Stomach (tissue), 9 donors: ENCODE results near the gene SNTG2. TPM values are rescaled to one million over a fixed set of nuclear protein-coding genes. Genes with fewer than 3 reads are reported as not detected.

Source experiments
- DNase-seq, 2 donors: peaks; one replicate each; pipeline versions ENCODE4 v3.0.0 to v3.0.0-alpha.2; 2013 to 2019
- H3K27ac ChIP-seq, 5 donors: fragments of 200-600 bp in 4 of 5; sonication (generic) in 4 of 5; one replicate each; pipeline ENCODE4 v1.5.1; 2013 to 2019; ENCODE audit warnings: mild to moderate bottlenecking in 1 of 5, moderate library complexity in 1 of 5
- H3K27me3 ChIP-seq, 3 donors: fragments of 200-600 bp; sonication (generic); one replicate each; pipeline ENCODE4 v1.5.1; 2017 to 2019; ENCODE audit warnings: mixed run types in 1 of 3
- H3K36me3 ChIP-seq, 4 donors: fragments of 200-600 bp; sonication (generic); 1 replicate in 3 of 4; 2 replicates in 1 of 4; pipeline ENCODE4 v1.5.1; 2016 to 2019
- H3K4me1 ChIP-seq, 4 donors: fragments of 200-600 bp; sonication (generic); one replicate each; pipeline ENCODE4 v1.5.1; 2016 to 2019
- H3K4me3 ChIP-seq, 4 donors: fragments of 200-600 bp; sonication (generic) in 3 of 4; one replicate each; pipeline ENCODE4 v1.5.1; 2016 to 2019; ENCODE audit warnings: mild to moderate bottlenecking in 1 of 4
- H3K9me3 ChIP-seq, 4 donors: fragments of 200-600 bp; sonication (generic); one replicate each; pipeline ENCODE4 v1.5.1; 2016 to 2019
- EP300 ChIP-seq: sonication (generic); formaldehyde crosslinking; IDR thresholded peaks from one replicate; pipeline ENCODE4 v1.6.1; 2017; ENCODE audit warnings: antibody characterized with exemption
- POLR2A ChIP-seq, 4 donors: fragments of 450-650 bp; IDR thresholded peaks; one replicate each; pipeline ENCODE4 v1.6.1; 2016; ENCODE audit warnings: antibody characterized with exemption in 4 of 4, control low read depth in 2 of 4, mild to moderate bottlenecking in 1 of 4, moderate library complexity in 1 of 4
- POLR2AphosphoS5 ChIP-seq, 3 donors: sonication (generic); formaldehyde crosslinking; IDR thresholded peaks; one replicate each; pipeline ENCODE4 v1.6.1; 2016; ENCODE audit warnings: antibody characterized with exemption in 3 of 3
- WGBS, 5 donors: extraction: QIAGEN DNeasy Blood & Tissue Kit in 3 of 5; methylation state at CpG; one replicate each; pipeline versions ENCODE4 v1.1.5 to v1.1.7; 2013 to 2018; 5-methylcytosine and 5-hydroxymethylcytosine counted together
- intact Hi-C: fragments of 100-400 bp; cut with DNase I; formaldehyde crosslinking; loops from one replicate; pipeline ENCODE4 v1.15.1; 2023; ENCODE audit warnings: low total_unique reads
- polyA plus RNA-seq, 3 donors: library from polyadenylated mRNA; stranded (reverse); fragments of 200-250 nt; gene quantifications; one replicate each; pipeline ENCODE4 v1.2.3, GENCODE V29; 2013
- total RNA-seq, 5 donors: library from RNA; depleted of rRNA; stranded (reverse); fragments of >200 nt; gene quantifications; one replicate each; pipeline versions ENCODE4 v1.1.0 to v1.2.3, GENCODE V29; 2014 to 2016
- TF ChIP-seq, protein P1 (sequence below), 7 experiments: fragments of 450-650 bp in 4 of 7; fragments of 200-600 bp in 3 of 7; sonication (generic) in 3 of 7; IDR thresholded peaks; one replicate each; pipeline ENCODE4 v1.5.1; 2016 to 2019; ENCODE audit warnings: antibody characterized with exemption in 7 of 7, control low read depth in 2 of 7, mild to moderate bottlenecking in 1 of 7
- donor health status: healthy with polysubstance abuse.
- donor health status: Bipolar disorder and iron deficiency.
- donor health status: healthy.

SNTG2 gene
- total and polyA plus RNA-seq, 8 donors: 0.68 to 19.6 (median 5.3) TPM; not detected in 1

- no peak overlapping the region for H3K27ac ChIP-seq
- 52 to 61% (median 58%) methylated on average over 12 to 13 of the region's 13 CpGs for WGBS, 5 donors
- intact Hi-C loops: no loop called here
- peaks cover 6 to 22% (median 19%) of the 10 kb centered on the region in 4 donors for H3K4me1 ChIP-seq
- H3K27me3 ChIP-seq: peaks cover 8 to 69% (median 26%) of the 10 kb centered on the region in 3 donors
- H3K9me3 ChIP-seq: no peaks in the 10 kb centered on the region
- H3K36me3 ChIP-seq: no peaks in the 10 kb centered on the region
- DNase-seq: peak in 1 of 2 donors; percentile 64
- no peak for TF ChIP-seq POLR2AphosphoS5 (IDR thresholded peaks at IDR 0.05)
- TF ChIP-seq, protein P1, sequence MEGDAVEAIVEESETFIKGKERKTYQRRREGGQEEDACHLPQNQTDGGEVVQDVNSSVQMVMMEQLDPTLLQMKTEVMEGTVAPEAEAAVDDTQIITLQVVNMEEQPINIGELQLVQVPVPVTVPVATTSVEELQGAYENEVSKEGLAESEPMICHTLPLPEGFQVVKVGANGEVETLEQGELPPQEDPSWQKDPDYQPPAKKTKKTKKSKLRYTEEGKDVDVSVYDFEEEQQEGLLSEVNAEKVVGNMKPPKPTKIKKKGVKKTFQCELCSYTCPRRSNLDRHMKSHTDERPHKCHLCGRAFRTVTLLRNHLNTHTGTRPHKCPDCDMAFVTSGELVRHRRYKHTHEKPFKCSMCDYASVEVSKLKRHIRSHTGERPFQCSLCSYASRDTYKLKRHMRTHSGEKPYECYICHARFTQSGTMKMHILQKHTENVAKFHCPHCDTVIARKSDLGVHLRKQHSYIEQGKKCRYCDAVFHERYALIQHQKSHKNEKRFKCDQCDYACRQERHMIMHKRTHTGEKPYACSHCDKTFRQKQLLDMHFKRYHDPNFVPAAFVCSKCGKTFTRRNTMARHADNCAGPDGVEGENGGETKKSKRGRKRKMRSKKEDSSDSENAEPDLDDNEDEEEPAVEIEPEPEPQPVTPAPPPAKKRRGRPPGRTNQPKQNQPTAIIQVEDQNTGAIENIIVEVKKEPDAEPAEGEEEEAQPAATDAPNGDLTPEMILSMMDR (IDR thresholded peaks at IDR 0.05): no peak
- no peak for TF ChIP-seq POLR2A (IDR thresholded peaks at IDR 0.05)
- TF ChIP-seq EP300: no peak
- H3K4me3 ChIP-seq: no peak overlapping the region
These were observed 3.5 kb downstream of the SNTG2 start for GRCh38 chr2:953975-954686.

- H3K4me3 ChIP-seq: no peak overlapping the region
- H3K27me3 ChIP-seq: peaks cover 8 to 68% (median 22%) of the 10 kb centered on the region in 3 donors
- TF ChIP-seq EP300 (no peak), POLR2A (IDR thresholded peaks at IDR 0.05) (no peak), POLR2AphosphoS5 (IDR thresholded peaks at IDR 0.05) (no peak)
- TF ChIP-seq, protein P1 (IDR thresholded peaks at IDR 0.05): no peak
- WGBS, 5 donors: 24 to 49% (median 32%) methylated on average over 1 of the region's 1 CpG
- H3K4me1 ChIP-seq: peaks cover 6 to 16% (median 16%) of the 10 kb centered on the region in 4 donors
- no peaks in the 10 kb centered on the region for H3K9me3 ChIP-seq
- no peak overlapping the region for H3K27ac ChIP-seq
- intact Hi-C loops: no loop called here
- no peak for DNase-seq
- H3K36me3 ChIP-seq: no peaks in the 10 kb centered on the region
These were observed 4.0 kb downstream of the SNTG2 start for GRCh38 chr2:954687-955000.

GRCh38 chr2:955829-956731, 5.4 kb downstream of the SNTG2 start:
- H3K27me3 ChIP-seq: peaks cover 5 to 54% (median 8%) of the 10 kb centered on the region in 3 donors
- intact Hi-C loops: no loop called here
- no peaks in the 10 kb centered on the region for H3K36me3 ChIP-seq
- TF ChIP-seq, protein P1 (IDR thresholded peaks at IDR 0.05): no peak
- TF ChIP-seq POLR2A (IDR thresholded peaks at IDR 0.05): no peak
- no peak for TF ChIP-seq EP300
- H3K27ac ChIP-seq: no peak overlapping the region
- no peak for DNase-seq
- 63 to 75% (median 73%) methylated on average over 13 to 33 of the region's 33 CpGs for WGBS, 5 donors
- H3K9me3 ChIP-seq: no peaks in the 10 kb centered on the region
- H3K4me1 ChIP-seq: peaks cover 3 to 4% (median 3%) of the 10 kb centered on the region in 4 donors
- H3K4me3 ChIP-seq: no peak overlapping the region

GRCh38 chr2:959457-959856, 8.8 kb downstream of the SNTG2 start:
- no peak for TF ChIP-seq POLR2AphosphoS5 (IDR thresholded peaks at IDR 0.05)
- no peak for TF ChIP-seq EP300
- TF ChIP-seq POLR2A (IDR thresholded peaks at IDR 0.05): no peak
- TF ChIP-seq, protein P1 (IDR thresholded peaks at IDR 0.05): no peak
- H3K36me3 ChIP-seq: no peaks in the 10 kb centered on the region
- H3K27me3 ChIP-seq: peaks cover 0 to 23% (median 0%) of the 10 kb centered on the region in 3 donors
- intact Hi-C loops: no loop called here
- 77 to 87% (median 82%) methylated on average over 10 of the region's 10 CpGs for WGBS, 5 donors
- no peaks in the 10 kb centered on the region for H3K4me1 ChIP-seq
- no peak overlapping the region for H3K4me3 ChIP-seq
- no peak overlapping the region for H3K27ac ChIP-seq
- no peak for DNase-seq
- no peaks in the 10 kb centered on the region for H3K9me3 ChIP-seq
